Measurements from ENCODE around the gene CTNNA3.

- TF ChIP-seq CTCF (IDR thresholded peaks at IDR 0.05 in 8 of 11, conservative IDR thresholded peaks at IDR 0.05 in 3 of 11) (no peak), POLR2A (IDR thresholded peaks at IDR 0.05) (no peak), POLR2AphosphoS5 (IDR thresholded peaks at IDR 0.05) (no peak)
These were observed 859.2 kb downstream of the CTNNA3 start for GRCh38 chr10:66836771-66837170.

Measured in spleen (tissue), 7 donors.